Right hindlimb (tissue), 1 donor: ENCODE data around the gene NUDT13.

Experiments used
- DNase-seq: peaks from one replicate; pipeline ENCODE4 v3.0.0-alpha.2; 2018

NUDT13 gene

DNA sequence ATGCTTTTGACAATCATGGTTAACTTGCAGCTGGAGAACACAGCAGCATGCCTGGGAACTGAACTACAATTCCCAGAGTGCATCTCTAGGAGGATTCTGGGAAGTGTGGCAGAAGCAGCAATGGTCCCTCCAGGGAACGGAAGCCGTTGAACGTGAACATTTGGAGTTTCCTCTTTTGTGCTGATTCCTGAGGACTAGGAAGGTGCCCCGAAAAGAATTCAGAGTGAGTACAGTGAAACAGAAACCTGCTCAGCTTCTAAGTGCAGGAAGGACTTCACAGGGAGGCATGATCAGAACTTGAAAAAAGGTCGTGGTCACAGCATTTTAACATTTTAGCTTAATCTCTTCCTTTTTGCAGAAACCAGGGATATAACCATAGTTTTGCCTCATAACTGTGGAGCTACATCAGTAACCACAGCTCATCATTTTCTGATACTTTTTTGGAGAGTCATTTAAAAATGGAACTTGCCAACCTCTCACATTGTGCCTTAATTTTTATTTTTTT, at the start of gene NUDT13:
Gene NUDT13 (plus strand): TSS at position 111 of the 505 bp plus-strand sequence. CDS start 3,911 bp downstream, outside the sequence.
- peak; percentile 85 for DNase-seq

GRCh38 chr10:73060738-73061635, 49.3 kb upstream of the NUDT13 start:
- no peak for DNase-seq

- DNase-seq, result no peak
Measured at GRCh38 chr10:73061743-73062142, 48.5 kb upstream of the NUDT13 start.

- DNase-seq, result no peak
Measured at GRCh38 chr10:73065441-73065840, 44.8 kb upstream of the NUDT13 start.

GRCh38 chr10:73073627-73074026, 36.6 kb upstream of the NUDT13 start:
- DNase-seq, result no peak

DNA sequence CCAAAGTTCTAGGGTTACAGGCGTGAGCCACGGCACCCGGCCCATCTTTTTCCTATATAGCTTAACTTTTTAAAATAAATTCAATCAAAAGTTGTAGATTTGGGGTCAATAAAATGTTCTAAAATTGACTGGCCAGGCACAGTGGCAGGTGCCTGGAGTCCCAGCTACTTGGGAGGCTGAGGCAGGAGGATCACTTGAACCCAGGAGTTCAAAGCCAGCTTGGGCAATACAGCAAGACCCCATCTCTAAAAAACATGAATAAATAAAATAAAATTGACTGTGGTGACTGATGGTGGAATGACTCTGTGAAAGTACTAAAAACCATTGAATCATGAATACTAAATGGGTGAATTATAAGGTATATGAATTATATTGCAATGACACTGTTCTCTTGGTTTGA, 34.4 kb upstream of the NUDT13 start:
- DNase-seq, result no peak

DNA sequence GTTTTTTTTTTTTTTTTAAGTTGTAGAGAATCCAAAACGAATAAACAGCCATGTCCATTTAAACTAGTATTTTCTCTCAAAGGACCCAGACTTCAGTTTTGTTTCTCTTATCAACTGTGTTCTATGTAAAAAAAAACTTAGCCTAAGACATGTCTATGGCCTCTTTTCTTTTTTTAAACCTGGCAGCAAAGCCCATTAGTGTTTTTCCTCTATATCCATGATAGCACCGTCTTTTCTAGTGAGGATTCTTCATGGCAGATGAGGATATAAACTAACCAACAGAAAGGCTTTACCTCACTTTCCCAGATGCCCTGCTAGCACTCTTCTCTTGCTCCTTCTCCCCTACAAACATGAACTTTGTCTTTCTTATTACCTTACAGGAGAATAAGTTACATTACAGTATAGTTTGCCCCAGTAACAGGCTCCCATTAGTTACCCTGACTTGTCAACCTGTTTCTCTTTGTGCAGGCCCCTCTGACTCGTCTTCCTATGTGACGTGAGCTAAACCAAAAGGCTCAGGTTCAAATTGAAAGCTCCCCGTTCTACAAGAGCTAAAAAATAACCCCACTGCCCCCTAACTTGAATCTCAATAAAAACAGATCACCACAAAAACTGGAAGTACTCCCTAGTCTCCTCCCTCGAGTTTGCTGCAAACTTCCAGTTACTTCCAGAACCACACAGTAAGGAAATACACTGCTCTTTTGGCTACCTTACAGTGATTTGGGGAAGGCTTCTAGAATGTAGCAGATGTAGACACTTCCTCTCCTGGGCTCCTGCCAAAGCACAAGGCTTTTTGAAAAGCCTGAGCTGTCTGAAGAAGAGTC, 33.7 kb upstream of the NUDT13 start:
- DNase-seq, result peak; percentile 79

DNA sequence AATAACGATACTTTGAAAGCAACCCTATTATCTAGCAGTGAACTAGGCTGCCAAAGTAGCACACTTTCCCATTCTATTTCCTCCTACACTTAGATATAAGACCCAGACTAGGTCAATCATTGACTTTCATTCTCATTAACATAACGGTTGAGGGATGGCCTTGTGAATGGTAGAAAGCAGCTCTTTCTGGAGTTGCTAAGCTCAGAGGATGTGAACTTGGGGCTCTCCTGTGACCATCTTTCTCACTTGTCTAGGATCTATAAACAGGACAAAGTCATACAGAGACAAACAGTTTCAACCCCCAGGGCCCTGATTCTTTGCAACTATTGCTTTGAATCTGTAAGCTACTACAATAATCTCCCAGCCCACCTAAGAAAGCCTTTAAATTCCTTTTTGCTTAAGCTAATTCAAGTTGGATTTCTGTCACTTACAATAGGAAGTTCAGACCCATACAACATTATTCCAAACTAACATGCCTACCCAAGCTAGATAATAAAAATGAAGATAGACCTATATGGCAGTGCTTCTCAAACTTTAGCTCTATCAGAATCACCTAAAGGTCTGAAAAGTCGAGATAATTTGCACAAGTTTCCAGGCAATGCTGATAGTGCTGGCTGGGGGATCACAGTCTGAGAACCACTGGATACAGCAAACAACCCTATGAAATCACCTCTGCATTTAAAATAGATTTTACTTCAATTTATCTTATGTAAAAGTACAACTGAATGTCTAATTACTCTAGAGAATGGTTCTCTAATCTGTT, 30.3 kb upstream of the NUDT13 start:
- no peak for DNase-seq

- no peak for DNase-seq
Measured at GRCh38 chr10:73083221-73083620, 27.0 kb upstream of the NUDT13 start.

GRCh38 chr10:73084209-73084608, 26.0 kb upstream of the NUDT13 start:
- DNase-seq, result no peak

DNA sequence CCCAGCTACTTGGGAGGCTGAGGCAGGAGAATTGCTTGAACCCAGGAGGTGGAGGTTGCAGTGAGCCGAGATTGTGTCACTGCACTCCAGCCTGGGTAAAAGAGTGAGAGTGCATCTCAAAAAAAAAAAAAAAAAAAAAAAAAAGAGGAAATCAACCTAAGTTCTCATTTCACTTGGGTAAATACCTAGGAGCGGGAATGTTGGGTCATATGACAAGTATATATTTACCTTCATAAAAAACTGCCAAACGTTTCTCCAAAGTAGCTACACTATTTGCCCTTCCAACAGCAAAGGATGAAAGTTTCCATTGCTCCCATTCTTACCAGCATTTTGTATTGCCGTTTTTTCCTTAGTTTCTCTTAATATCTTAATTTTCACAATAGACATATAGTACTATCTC, 23.4 kb upstream of the NUDT13 start:
- DNase-seq, result no peak

- DNase-seq, result no peak
Measured at GRCh38 chr10:73088304-73088703, 22.0 kb upstream of the NUDT13 start.

GRCh38 chr10:73092830-73093229, 17.4 kb upstream of the NUDT13 start:
- no peak for DNase-seq

GRCh38 chr10:73093922-73094850, 16.1 kb upstream of the NUDT13 start:
- DNase-seq, result no peak

DNA sequence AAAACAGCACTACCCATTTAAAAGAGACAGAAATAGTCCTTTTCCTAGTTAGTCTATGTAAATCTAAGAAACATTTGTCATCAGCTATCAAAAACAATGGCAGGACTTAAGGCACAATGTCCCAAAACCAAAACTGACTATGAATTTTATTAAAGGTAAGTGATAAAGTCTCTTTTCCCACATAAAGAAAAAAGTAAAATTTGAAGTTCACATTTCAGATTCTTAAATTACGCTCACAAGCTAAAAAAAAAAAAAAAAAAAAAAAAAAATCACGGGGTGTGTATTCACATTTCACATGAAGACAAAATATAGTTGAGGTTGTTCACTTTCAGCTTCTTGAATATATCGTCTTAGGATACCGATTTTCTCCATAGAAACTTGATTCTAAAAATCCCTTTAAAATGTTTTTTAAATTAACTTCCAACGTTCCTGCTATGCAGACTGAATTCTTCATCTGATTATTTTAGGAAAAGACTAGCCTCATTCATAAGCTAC, 15.2 kb upstream of the NUDT13 start:
- no peak for DNase-seq

DNA sequence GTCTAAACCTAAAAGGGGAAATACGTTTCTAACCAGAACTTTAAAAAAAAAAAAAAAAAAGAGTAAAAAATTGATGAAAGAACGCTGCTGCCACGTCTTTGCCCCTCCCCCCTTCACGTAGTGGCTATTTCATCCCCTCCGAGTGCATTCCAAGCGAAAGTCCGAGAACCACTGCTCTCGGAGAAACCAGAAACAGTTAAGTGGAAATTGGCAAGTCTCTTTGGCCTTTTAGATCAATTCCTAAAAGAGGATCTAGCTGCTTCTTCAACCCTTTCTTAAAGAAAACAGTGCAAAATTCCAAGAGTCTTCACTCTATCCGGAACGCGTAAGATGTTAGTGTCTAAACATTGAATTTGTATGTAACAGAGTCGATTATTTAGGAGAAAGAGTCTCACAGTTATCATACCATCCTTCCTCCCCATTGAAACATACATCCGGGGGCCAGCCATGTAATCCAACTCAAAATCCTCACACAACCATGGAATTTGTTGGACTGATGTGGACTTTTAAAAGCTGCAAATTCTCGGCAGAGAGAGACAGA, 14.7 kb upstream of the NUDT13 start:
- peak; percentile 89 for DNase-seq

- DNase-seq, result peak; percentile 83
Measured at GRCh38 chr10:73096041-73096448, 14.2 kb upstream of the NUDT13 start.

DNA sequence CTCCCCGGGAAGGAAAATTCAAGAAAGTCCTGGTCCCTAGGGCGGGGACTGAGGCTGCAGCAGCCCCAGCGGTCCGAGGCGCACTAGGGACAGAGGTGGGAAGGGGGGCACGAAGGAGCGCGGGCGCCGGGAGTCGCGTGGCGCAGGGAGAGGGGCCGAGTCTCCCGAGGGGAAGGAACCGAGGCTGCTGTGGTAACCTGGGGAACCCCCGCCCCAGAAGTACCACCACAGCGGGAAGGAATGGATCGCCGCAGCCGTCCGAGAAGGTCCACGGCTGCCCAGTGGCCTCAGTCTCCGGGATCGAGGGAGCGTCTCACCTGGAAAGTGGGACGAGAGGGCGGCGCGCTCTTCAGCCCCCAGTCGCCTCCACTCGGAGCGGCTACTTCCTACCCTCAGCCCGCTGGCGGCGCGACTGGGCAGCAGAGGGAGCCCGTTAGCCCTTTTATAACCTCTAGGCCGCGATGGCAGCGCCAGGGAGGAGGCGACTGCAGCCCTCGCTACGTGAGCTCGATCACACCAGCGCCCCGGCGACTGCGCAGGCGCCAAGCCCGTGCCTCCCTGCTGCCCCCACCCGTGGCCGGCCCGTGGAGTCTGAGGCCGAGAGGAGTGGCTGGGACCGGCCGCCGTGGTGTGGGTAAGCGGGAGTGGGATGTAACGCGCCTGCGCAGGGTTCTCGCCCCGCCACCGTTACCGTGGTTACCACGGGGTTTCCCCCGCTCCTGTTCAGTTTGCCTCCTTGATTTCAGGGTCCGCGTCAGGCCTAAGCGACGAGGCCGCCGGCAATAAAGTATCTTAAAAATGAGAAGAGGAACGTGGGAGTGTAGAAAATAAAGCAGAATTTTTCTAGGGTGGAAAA, 13.6 kb upstream of the NUDT13 start, which contains the start of gene P4HA1:
Gene P4HA1 (minus strand): TSS at position 418 of the 856 bp plus-strand sequence. CDS start 21,983 bp downstream, outside the sequence.
- peak; percentile 100 for DNase-seq

DNA sequence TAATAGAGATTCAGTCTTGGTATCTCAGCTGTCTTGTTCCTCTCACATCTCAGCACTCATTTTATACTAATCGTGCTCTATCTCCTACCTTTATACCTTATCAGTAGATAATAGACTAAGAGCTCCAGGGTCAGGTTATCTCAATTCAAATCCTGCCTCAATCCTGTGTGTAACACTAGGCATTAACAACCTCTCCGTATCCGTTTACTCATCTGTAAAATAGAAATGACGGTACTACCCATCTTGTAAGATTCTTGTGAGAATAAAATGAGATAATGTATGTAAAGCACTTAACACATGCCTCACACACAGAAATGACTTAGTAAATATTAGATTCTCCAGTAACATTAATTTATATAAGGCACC, 13.0 kb upstream of the NUDT13 start:
- no peak for DNase-seq

- no peak for DNase-seq
Measured at GRCh38 chr10:73099141-73099540, 11.1 kb upstream of the NUDT13 start.
